Spinal cord (tissue), 10 donors: Measurements from ENCODE around the gene MATN3. TPM values are rescaled to one million over a fixed set of nuclear protein-coding genes. Genes with fewer than 3 reads are reported as not detected.

Experiments
- DNase-seq, 6 donors: peaks; one replicate each; pipeline versions ENCODE4 v3.0.0 to v3.0.0-alpha.2; 2013 to 2015; ENCODE audit warnings: low spot score in 6 of 6, low read depth in 4 of 6
- H3K27ac ChIP-seq: one replicate; pipeline ENCODE4 v1.5.1; 2013; ENCODE audit warnings: low read depth, low read length, control low read depth
- H3K27me3 ChIP-seq: one replicate; pipeline ENCODE4 v1.6.1; 2013; ENCODE audit warnings: low read length; ENCODE audit not compliant: control insufficient read depth, insufficient read depth
- H3K36me3 ChIP-seq: one replicate; pipeline ENCODE4 v1.6.1; 2013; ENCODE audit warnings: low read length; ENCODE audit not compliant: control insufficient read depth, insufficient read depth
- H3K4me1 ChIP-seq: one replicate; pipeline ENCODE4 v1.6.1; 2013; ENCODE audit warnings: low read length; ENCODE audit not compliant: control insufficient read depth, insufficient read depth
- H3K4me3 ChIP-seq: one replicate; pipeline ENCODE4 v1.5.1; 2013; ENCODE audit warnings: low read depth, low read length, control low read depth
- H3K9me3 ChIP-seq: one replicate; pipeline ENCODE4 v1.6.1; 2013; ENCODE audit warnings: low read length; ENCODE audit not compliant: control insufficient read depth, insufficient read depth
- WGBS: methylation state at CpG from one replicate; pipeline ENCODE4 v1.1.5; 2013; ENCODE audit warnings: missing lambda C conversion rate; ENCODE audit not compliant: insufficient coverage; 5-methylcytosine and 5-hydroxymethylcytosine counted together
- polyA plus RNA-seq, 2 donors: library from polyadenylated mRNA; unstranded; fragments of 120-200 nt; gene quantifications; one replicate each; pipeline ENCODE4 v1.2.1, GENCODE V29; 2013; ENCODE audit not compliant: insufficient read length in 2 of 2
- total RNA-seq, 2 donors: library from RNA; depleted of rRNA in 1 of 2; stranded (reverse); fragments of 120-200 nt in 1 of 2; fragments of >200 nt in 1 of 2; gene quantifications; one replicate each; pipeline versions ENCODE4 v1.2.3 to v1.2.4, GENCODE V29; 2013 to 2014
- donor health status: healthy.

The MATN3 gene
- total and polyA plus RNA-seq, 4 donors: 3.5 to 4.6 (median 4.0) TPM

DNA sequence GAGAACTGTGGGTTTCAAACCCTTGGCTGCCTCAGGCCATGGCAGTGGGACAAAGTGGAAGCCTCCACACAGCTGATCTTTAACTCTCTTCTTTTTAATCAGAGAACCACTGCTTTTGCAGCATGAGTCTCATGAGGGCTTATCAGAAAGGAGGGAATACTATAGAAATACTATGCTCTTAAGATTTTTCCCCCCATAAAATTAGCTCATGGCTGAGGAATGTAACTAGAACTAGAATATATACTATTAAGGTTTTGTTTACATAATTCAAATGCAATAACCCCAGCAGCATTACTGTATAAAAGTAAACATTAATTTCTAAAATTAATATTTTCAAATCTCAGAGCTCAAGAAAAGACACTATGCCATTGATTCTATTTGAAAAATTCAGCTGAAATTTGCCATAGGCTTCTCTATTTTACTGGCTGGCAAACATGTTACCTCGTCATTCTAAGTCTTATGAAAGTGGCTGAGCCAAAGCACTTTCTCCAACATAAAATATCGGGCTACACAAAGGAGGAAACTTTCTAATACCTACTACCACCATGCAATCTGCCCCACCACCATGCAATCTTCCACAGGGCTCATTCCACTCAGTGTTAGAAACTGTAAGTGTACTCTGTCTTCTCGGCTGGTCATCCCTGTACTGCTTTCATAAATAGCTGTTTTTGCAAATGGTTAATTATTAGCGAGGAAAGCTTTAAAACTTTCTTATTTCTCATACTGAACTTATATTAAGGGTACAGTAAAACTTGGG lies 65.1 kb downstream of the MATN3 start:
- no peak for DNase-seq
- Histone ChIP-seq H3K4me3 (no peak overlapping the region), H3K27ac (no peak overlapping the region), H3K27me3 (no peaks in the 10 kb centered on the region), H3K36me3 (no peaks in the 10 kb centered on the region), H3K4me1 (no peaks in the 10 kb centered on the region), H3K9me3 (no peaks in the 10 kb centered on the region)
- WGBS: 100% methylated on average over 1 of the region's 4 CpGs

DNA sequence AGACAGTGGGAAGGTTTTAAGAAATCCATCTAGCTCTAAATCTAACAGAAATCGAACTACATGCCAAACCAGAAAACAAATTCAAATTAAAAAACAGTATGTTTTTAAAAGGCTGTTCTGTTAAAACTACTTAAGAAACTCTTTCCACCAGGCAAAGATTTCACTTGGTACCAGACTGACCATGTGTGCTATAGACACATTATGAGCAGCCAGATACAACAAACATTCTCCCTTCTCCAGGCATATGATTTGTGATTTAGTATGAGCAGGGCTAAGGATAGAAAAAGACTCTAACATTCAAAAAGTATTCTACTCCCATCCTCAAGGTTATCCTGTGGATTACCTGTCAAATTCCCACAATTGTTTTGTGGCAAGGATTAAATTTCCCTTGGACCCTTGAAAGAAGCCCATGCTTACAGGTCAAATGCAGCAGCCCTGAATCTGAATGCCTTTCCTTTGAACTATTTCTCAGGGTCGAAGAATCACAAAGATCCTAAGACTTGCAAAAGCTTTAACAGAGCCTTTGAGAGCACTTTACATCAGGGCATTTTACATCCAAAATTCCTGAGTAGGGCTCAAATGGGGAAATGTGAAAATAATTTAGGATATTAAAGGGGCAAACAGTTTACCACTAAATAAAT lies 68.1 kb downstream of the MATN3 start:
- Histone ChIP-seq H3K4me1 (no peaks in the 10 kb centered on the region), H3K9me3 (no peaks in the 10 kb centered on the region), H3K27ac (no peak overlapping the region), H3K4me3 (no peak overlapping the region), H3K27me3 (no peaks in the 10 kb centered on the region), H3K36me3 (no peaks in the 10 kb centered on the region)
- no CpG with 5 or more reads among the region's 2 CpGs for WGBS
- DNase-seq: no peak

DNA sequence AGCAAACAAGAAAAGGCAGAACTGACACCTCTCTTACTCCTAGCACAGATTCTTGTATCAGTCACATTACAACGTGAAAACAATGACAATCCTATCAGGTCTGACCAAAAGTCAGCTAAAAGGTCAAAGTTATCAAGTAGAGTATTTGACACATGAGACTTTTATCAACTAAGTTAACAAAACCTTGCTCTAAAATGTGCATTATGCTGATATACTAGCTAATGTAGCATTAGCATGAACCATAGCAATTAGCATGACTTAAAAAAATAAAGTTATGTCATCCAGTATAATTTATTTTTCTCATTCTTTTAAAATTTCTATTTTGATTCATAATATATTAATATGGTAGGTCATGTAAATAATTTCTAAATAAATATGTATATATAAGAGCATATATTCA lies 69.3 kb downstream of the MATN3 start:
- no CpG with 5 or more reads among the region's 1 CpG for WGBS
- no peaks in the 10 kb centered on the region for H3K27me3 ChIP-seq
- no peak overlapping the region for H3K27ac ChIP-seq
- no peak for DNase-seq
- no peaks in the 10 kb centered on the region for H3K36me3 ChIP-seq
- no peaks in the 10 kb centered on the region for H3K4me1 ChIP-seq
- no peaks in the 10 kb centered on the region for H3K9me3 ChIP-seq
- no peak overlapping the region for H3K4me3 ChIP-seq

DNA sequence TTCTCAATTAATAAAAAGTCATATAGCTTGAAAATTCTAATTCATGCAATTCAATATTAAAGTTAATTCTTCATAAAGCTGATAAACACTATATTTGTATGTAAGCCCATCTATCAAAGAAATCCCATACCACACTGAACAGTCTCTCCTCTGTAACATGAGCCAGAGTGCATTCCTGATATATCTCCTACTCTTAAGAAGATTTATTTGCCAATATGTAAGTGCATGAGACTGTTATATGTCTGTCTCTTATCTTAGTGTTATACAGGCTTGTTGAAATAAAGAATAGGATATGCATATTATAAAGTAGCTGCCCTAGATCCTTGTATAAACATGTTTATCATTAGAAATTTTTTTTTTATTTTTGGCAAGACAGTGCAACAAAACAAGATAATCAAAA lies 70.3 kb downstream of the MATN3 start:
- Histone ChIP-seq H3K27ac (no peak overlapping the region), H3K36me3 (no peaks in the 10 kb centered on the region), H3K27me3 (no peaks in the 10 kb centered on the region), H3K4me1 (no peaks in the 10 kb centered on the region), H3K9me3 (no peaks in the 10 kb centered on the region), H3K4me3 (no peak overlapping the region)
- DNase-seq: no peak

Other genes with a start within 250 kb of the MATN3 start
- 10 to 100 TPM; 10.7 to 18.8 TPM for gene TTC32, start 110.7 kb downstream of the MATN3 start, total RNA-seq
- gene TTC32, start 110.7 kb downstream of the MATN3 start, polyA plus RNA-seq: 10 to 100 TPM; 24.8 to 34.2 TPM
- gene WDR35, start 22.6 kb downstream of the MATN3 start, total RNA-seq: 10 to 100 TPM; 25.7 to 28.4 TPM
- gene WDR35, start 22.6 kb downstream of the MATN3 start, polyA plus RNA-seq: 10 to 100 TPM; 15.1 to 19.7 TPM
- gene LAPTM4A, start 39.0 kb upstream of the MATN3 start, total RNA-seq: 100 to 1,000 TPM; 159 to 208 TPM
- 100 to 1,000 TPM; 159 to 201 TPM for gene LAPTM4A, start 39.0 kb upstream of the MATN3 start, polyA plus RNA-seq
- gene SDC1, start 212.5 kb upstream of the MATN3 start, total RNA-seq: 10 to 100 TPM in 1 of 2 donors, 1 to 10 TPM in 1; 4.7 to 21.0 TPM
- gene SDC1, start 212.5 kb upstream of the MATN3 start, polyA plus RNA-seq: 10 to 100 TPM in 1 of 2 donors, 1 to 10 TPM in 1; 7.7 to 10.8 TPM